ENCODE measurements around the gene TASOR.

- TF ChIP-seq EP300 (IDR thresholded peaks at IDR 0.05) (no peak), POLR2A (IDR thresholded peaks at IDR 0.05) (no peak), POLR2AphosphoS5 (IDR thresholded peaks at IDR 0.05) (no peak)
- TF ChIP-seq, protein P1, sequence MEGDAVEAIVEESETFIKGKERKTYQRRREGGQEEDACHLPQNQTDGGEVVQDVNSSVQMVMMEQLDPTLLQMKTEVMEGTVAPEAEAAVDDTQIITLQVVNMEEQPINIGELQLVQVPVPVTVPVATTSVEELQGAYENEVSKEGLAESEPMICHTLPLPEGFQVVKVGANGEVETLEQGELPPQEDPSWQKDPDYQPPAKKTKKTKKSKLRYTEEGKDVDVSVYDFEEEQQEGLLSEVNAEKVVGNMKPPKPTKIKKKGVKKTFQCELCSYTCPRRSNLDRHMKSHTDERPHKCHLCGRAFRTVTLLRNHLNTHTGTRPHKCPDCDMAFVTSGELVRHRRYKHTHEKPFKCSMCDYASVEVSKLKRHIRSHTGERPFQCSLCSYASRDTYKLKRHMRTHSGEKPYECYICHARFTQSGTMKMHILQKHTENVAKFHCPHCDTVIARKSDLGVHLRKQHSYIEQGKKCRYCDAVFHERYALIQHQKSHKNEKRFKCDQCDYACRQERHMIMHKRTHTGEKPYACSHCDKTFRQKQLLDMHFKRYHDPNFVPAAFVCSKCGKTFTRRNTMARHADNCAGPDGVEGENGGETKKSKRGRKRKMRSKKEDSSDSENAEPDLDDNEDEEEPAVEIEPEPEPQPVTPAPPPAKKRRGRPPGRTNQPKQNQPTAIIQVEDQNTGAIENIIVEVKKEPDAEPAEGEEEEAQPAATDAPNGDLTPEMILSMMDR (IDR thresholded peaks at IDR 0.05), result no peak
Observed at GRCh38 chr3:56654460-56654859, 28.6 kb downstream of the TASOR start.
